Esophagus muscularis mucosa (tissue), 4 donors: ENCODE data around the gene SUPT3H. TPM values are rescaled to one million over a fixed set of nuclear protein-coding genes. Genes with fewer than 3 reads are reported as not detected.

Experiments
- DNase-seq: peaks from one replicate; pipeline ENCODE4 v3.0.0-alpha.2; 2017; ENCODE audit errors: extremely low spot score
- H3K27ac ChIP-seq, 4 donors: fragments of 200-600 bp; sonication (generic); replicated peaks in 1 of 4; 1 replicate in 3 of 4; 2 replicates in 1 of 4; pipeline ENCODE4 v1.5.1; 2016 to 2019; ENCODE audit warnings: mild to moderate bottlenecking in 1 of 4
- H3K27me3 ChIP-seq, 4 donors: fragments of 200-600 bp; sonication (generic); one replicate each; pipeline versions ENCODE4 v1.5.1 to v1.6.0; 2016 to 2019
- H3K36me3 ChIP-seq, 4 donors: fragments of 200-600 bp; sonication (generic); one replicate each; pipeline ENCODE4 v1.5.1; 2016 to 2019
- H3K4me1 ChIP-seq, 4 donors: fragments of 200-600 bp; sonication (generic); one replicate each; pipeline ENCODE4 v1.5.1; 2016 to 2019
- H3K4me3 ChIP-seq, 4 donors: fragments of 200-600 bp; sonication (generic); 1 replicate in 2 of 4; 2 replicates in 2 of 4; pipeline ENCODE4 v1.5.1; 2016 to 2019; ENCODE audit warnings: mild to moderate bottlenecking in 4 of 4, moderate library complexity in 1 of 4
- H3K9me3 ChIP-seq, 4 donors: fragments of 200-600 bp; sonication (generic); 1 replicate in 3 of 4; 2 replicates in 1 of 4; pipeline ENCODE4 v1.5.1; 2016 to 2019
- CTCF ChIP-seq, 3 experiments: fragments of 200-600 bp in 2 of 3; fragments of 450-650 bp in 1 of 3; sonication (generic) in 2 of 3; IDR thresholded peaks; one replicate each; pipeline ENCODE4 v1.5.1; 2017 to 2019; ENCODE audit warnings: antibody characterized with exemption in 3 of 3, mild to moderate bottlenecking in 2 of 3, moderate library complexity in 1 of 3
- EP300 ChIP-seq: sonication (generic); formaldehyde crosslinking; IDR thresholded peaks from one replicate; pipeline ENCODE4 v1.6.1; 2017; ENCODE audit warnings: antibody characterized with exemption
- POLR2A ChIP-seq: fragments of 450-650 bp; IDR thresholded peaks from one replicate; pipeline ENCODE4 v1.6.1; 2017; ENCODE audit warnings: antibody characterized with exemption, moderate library complexity, mild to moderate bottlenecking, low read depth
- POLR2AphosphoS5 ChIP-seq, 2 donors: sonication (generic); formaldehyde crosslinking; IDR thresholded peaks; one replicate each; pipeline ENCODE4 v1.6.1; 2017; ENCODE audit warnings: antibody characterized with exemption in 2 of 2
- WGBS: methylation state at CpG from one replicate; pipeline ENCODE4 v1.1.5; 2018; 5-methylcytosine and 5-hydroxymethylcytosine counted together
- intact Hi-C: fragments of 100-400 bp; cut with DNase I; formaldehyde crosslinking; loops from one replicate; pipeline ENCODE4 v1.15.1; 2023
- total RNA-seq, 4 donors: library from RNA; depleted of rRNA; stranded (reverse); fragments of >200 nt; gene quantifications; one replicate each; pipeline versions ENCODE4 v1.1.0 to v1.2.1, GENCODE V29; 2016

Gene SUPT3H
- total RNA-seq, 4 donors from 2014 or later, result 5.1 to 13.3 (median 9.9) TPM

DNA sequence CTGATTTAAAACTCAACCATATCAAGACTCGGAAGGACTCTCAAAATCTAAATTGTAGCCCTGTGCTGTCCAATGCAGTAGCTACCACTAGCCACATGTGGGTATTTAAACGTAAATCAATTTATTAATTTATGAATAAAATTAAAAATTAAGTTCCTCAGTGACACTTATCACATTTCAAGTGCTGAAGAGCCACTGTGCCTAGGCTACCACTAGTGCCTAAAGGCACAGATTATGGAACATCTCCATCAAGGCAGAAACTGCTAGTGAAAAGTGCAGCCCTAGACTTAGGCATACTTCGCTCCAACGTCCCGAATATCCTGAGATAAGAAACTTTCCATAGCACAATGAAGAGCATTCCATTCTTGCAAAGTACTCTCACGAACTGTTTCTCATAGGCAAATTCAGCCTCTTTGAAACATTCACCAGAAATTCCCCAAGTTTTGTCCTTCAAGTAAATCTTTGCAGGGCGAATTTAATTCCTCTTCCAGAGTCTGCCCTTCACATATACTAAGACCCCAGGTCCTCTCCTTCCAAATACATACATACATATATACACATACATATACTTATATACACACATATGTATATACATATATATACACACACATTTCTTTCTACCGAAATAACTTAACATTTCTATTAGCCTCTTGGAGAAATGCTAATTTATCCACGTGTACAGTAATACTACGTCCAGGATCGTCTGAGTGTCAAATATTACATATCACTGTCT is 1.3 kb downstream of the SUPT3H start:
- 37% methylated on average over 11 of the region's 11 CpGs for WGBS

GRCh38 chr6:45375449-45375848 is 2.3 kb downstream of the SUPT3H start:
- no peak overlapping the region for H3K4me3 ChIP-seq
- H3K36me3 ChIP-seq, result no peaks in the 10 kb centered on the region
- H3K27me3 ChIP-seq, result no peaks in the 10 kb centered on the region
- H3K4me1 ChIP-seq, result peaks cover 3 to 20% (median 13%) of the 10 kb centered on the region in 4 donors
- no peak for DNase-seq
- intact Hi-C loops, result no loop called here
- H3K27ac ChIP-seq, result no peak overlapping the region
- H3K9me3 ChIP-seq, result no peaks in the 10 kb centered on the region
- 83% methylated on average over 3 of the region's 3 CpGs for WGBS
- no peak for TF ChIP-seq POLR2A
- no peak for TF ChIP-seq POLR2AphosphoS5 (IDR thresholded peaks at IDR 0.05)
- TF ChIP-seq CTCF (IDR thresholded peaks at IDR 0.05), result no peak
- TF ChIP-seq EP300, result no peak

More for the DNA sequence above, 1.3 kb downstream of the SUPT3H start:
- Histone ChIP-seq H3K36me3 (no peaks in the 10 kb centered on the region), H3K4me3 (peak overlapping the region; percentile 66 to 95 (median 80)), H3K4me1 (peaks cover 3 to 20% (median 13%) of the 10 kb centered on the region in 4 donors), H3K9me3 (no peaks in the 10 kb centered on the region), H3K27me3 (no peaks in the 10 kb centered on the region), H3K27ac (peak overlapping the region; percentile 92 to 98 (median 95))
- intact Hi-C loops, result no loop called here
- DNase-seq, result no peak
- TF ChIP-seq CTCF (IDR thresholded peaks at IDR 0.05), result no peak

- H3K36me3 ChIP-seq, result no peaks in the 10 kb centered on the region
- H3K4me1 ChIP-seq, result peaks cover 0 to 11% (median 6%) of the 10 kb centered on the region in 4 donors
- no peaks in the 10 kb centered on the region for H3K27me3 ChIP-seq
- TF ChIP-seq POLR2A (no peak), EP300 (no peak), POLR2AphosphoS5 (IDR thresholded peaks at IDR 0.05) (no peak), CTCF (IDR thresholded peaks at IDR 0.05) (no peak)
- intact Hi-C loops, result no loop called here
- H3K4me3 ChIP-seq, result no peak overlapping the region
- no peak overlapping the region for H3K27ac ChIP-seq
- no peaks in the 10 kb centered on the region for H3K9me3 ChIP-seq
- WGBS, result 95% methylated on average over 3 of the region's 3 CpGs
- DNase-seq, result no peak
Measured at GRCh38 chr6:45371924-45372573, 5.7 kb downstream of the SUPT3H start.

DNA sequence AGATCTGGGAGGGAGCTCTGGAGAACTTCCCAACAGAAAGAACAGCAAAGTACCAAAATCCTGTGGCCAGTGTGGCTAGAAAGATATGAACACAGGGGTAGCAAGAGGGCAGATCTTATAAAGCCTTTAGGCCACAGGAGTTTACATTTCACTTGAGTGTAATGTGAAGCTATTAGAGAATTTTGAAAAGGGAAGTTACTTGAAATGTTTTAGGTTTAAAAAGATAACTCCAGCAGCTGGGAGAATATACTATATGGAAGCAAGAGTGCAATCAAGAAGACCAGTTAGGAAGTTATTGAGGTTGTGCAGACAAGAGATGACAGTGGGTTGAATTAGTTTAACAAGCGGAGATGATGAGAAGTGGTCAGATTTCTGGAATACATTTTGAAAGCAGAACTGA is 7.9 kb downstream of the SUPT3H start:
- Histone ChIP-seq H3K27me3 (no peaks in the 10 kb centered on the region), H3K4me3 (no peak overlapping the region), H3K27ac (no peak overlapping the region), H3K36me3 (no peaks in the 10 kb centered on the region), H3K4me1 (no peaks in the 10 kb centered on the region), H3K9me3 (no peaks in the 10 kb centered on the region)
- TF ChIP-seq EP300, result no peak
- TF ChIP-seq POLR2A, result no peak
- TF ChIP-seq CTCF (IDR thresholded peaks at IDR 0.05), result no peak
- no peak for TF ChIP-seq POLR2AphosphoS5 (IDR thresholded peaks at IDR 0.05)
- WGBS, result 85% methylated on average over 1 of the region's 1 CpG
- DNase-seq, result no peak
- intact Hi-C loops, result no loop called here
